Measurements from ENCODE around the gene WARS2. TPM values are rescaled to one million over a fixed set of nuclear protein-coding genes. Genes with fewer than 3 reads are reported as not detected.

WARS2 gene
- polyA plus RNA-seq, 2 of the 4 experiments (the other 2 are of a cell fraction): 5.9 to 7.9 TPM

- TF ChIP-seq REST (IDR thresholded peaks at IDR 0.05): no peak
- no peak for TF ChIP-seq TFCP2L1 (CRISPR knock-in tag; IDR thresholded peaks at IDR 0.05)
- no peak for TF ChIP-seq ZFP36 (IDR thresholded peaks at IDR 0.05; ENCODE audit: borderline replicate concordance, partially characterized antibody)
- no peak for TF ChIP-seq RNF2 (IDR thresholded peaks at IDR 0.05; ENCODE audit: borderline replicate concordance, low read depth)
- no peak for TF ChIP-seq KDM1A (IDR thresholded peaks at IDR 0.05; ENCODE audit: low read depth)
Measured at GRCh38 chr1:118989878-118990378, 150.5 kb downstream of the WARS2 start (continued).

- Histone ChIP-seq H3K4me1 (no peaks in the 10 kb centered on the region), H3K4me2 (no peak overlapping the region), H3K4me3 (no peak overlapping the region), H3K27ac (no peak overlapping the region), H3K9me3 (no peaks in the 10 kb centered on the region)
- WGBS (ENCODE audit: missing lambda C conversion rate): 77% methylated on average over 44 of the region's 44 CpGs
- TF ChIP-seq FOSB (CRISPR knock-in tag; IDR thresholded peaks at IDR 0.05): no peak
- no peak for TF ChIP-seq ZSCAN20 (CRISPR knock-in tag; IDR thresholded peaks at IDR 0.05)
- no peak for TF ChIP-seq BHLHE40 (IDR thresholded peaks at IDR 0.05; ENCODE audit: low read depth, low read length)
- TF ChIP-seq CEBPB (IDR thresholded peaks at IDR 0.05): no peak
- TF ChIP-seq E2F6 (IDR thresholded peaks at IDR 0.05; ENCODE audit: borderline replicate concordance, low read depth): no peak
- TF ChIP-seq HES2 (IDR thresholded peaks at IDR 0.05): no peak
- TF ChIP-seq PHF8 (IDR thresholded peaks at IDR 0.05; ENCODE audit: borderline replicate concordance, low read depth): no peak
- TF ChIP-seq CHD4 (IDR thresholded peaks at IDR 0.05; ENCODE audit: borderline replicate concordance): no peak
- ATAC-seq (no peak), FAIRE-seq (no peak), DNase-seq (ENCODE audit: low read depth in 1 of 2, low spot score in 1 of 2) (no peak)
- CTCF ChIA-PET: interaction anchor here (0.7 kb wide), 1 partner anchor 621 kb away, joined by 3 read pairs; no protein-coding TSS in a partner anchor
- POLR2A ChIA-PET: no interaction called here
Measured at GRCh38 chr1:118989006-118989815, 151.2 kb downstream of the WARS2 start.

- CTCF ChIA-PET: no interaction called here
- WGBS (ENCODE audit: missing lambda C conversion rate): 63% methylated on average over 30 of the region's 31 CpGs
- DNase-seq (ENCODE audit: low read depth in 1 of 2, low spot score in 1 of 2) (no peak), FAIRE-seq (no peak), ATAC-seq (no peak)
- Histone ChIP-seq H3K4me2 (no peak within 1 kb of the TSS), H3K4me1 (no peaks in the 10 kb centered on the region), H3K27ac (no peak within 1 kb of the TSS), H3K4me3 (no peak within 1 kb of the TSS), H3K9me3 (no peaks in the 10 kb centered on the region)
- POLR2A ChIA-PET: no interaction called here
- TF ChIP-seq USF2 (IDR thresholded peaks at IDR 0.05) (no peak), REST (IDR thresholded peaks at IDR 0.05) (no peak), KDM5A (IDR thresholded peaks at IDR 0.05) (no peak), POLR2AphosphoS2 (conservative IDR thresholded peaks at IDR 0.05; ENCODE audit: low read length) (no peak), RCOR1 (IDR thresholded peaks at IDR 0.05; ENCODE audit: low read depth, low read length) (no peak), FOSL2 (IDR thresholded peaks at IDR 0.05) (no peak), FOSL2 (CRISPR knock-in tag; IDR thresholded peaks at IDR 0.05) (no peak), ZSCAN20 (CRISPR knock-in tag; IDR thresholded peaks at IDR 0.05) (no peak), ZNF302 (CRISPR knock-in tag; IDR thresholded peaks at IDR 0.05) (no peak), SMC3 (IDR thresholded peaks at IDR 0.05) (no peak), BCL3 (IDR thresholded peaks at IDR 0.05) (no peak)
Measured at GRCh38 chr1:118988186-118989005, 152.1 kb downstream of the WARS2 start, which contains the start of gene TBX15. TSS of gene TBX15 (minus strand) at chr1:118988343. CDS start at chr1:118987795, 548 bp downstream.
